ENCODE results near the gene MYO1D. TPM values are rescaled to one million over a fixed set of nuclear protein-coding genes. Genes with fewer than 3 reads are reported as not detected.

The MYO1D gene
- total and polyA plus RNA-seq, 2 of the 13 experiments (the other 11 are each of a cell fraction or from before 2014, with no cell fraction given) = 13.2 to 17.3 TPM

GRCh38 chr17:32483451-32484019 is 393.4 kb downstream of the MYO1D start (continued):
- TF ChIP-seq HOMEZ (CRISPR knock-in tag; IDR thresholded peaks at IDR 0.05; ENCODE audit: low read depth) (no peak), FOXA1 (IDR thresholded peaks at IDR 0.05) (no peak), FOXA1 (CRISPR knock-in tag; IDR thresholded peaks at IDR 0.05) (0 out of 2 replicates have a peak, but pooled peaks have one; percentile 10), ZNF605 (CRISPR knock-in tag; IDR thresholded peaks at IDR 0.05) (0 out of 2 replicates have a peak, but pooled peaks have one; percentile 36), KLF11 (CRISPR knock-in tag; IDR thresholded peaks at IDR 0.05) (no peak), ZNF510 (CRISPR knock-in tag; IDR thresholded peaks at IDR 0.05; ENCODE audit: low read depth) (no peak), THAP9 (CRISPR knock-in tag; IDR thresholded peaks at IDR 0.05; ENCODE audit: borderline replicate concordance) (no peak), BCL6 (CRISPR knock-in tag; IDR thresholded peaks at IDR 0.05) (no peak), HOXA5 (CRISPR knock-in tag; IDR thresholded peaks at IDR 0.05) (no peak), NFE2 (CRISPR knock-in tag; IDR thresholded peaks at IDR 0.05) (no peak), ZSCAN22 (CRISPR knock-in tag; IDR thresholded peaks at IDR 0.05) (no peak), ARID5B (CRISPR knock-in tag; IDR thresholded peaks at IDR 0.05) (no peak), ZNF468 (CRISPR knock-in tag; IDR thresholded peaks at IDR 0.05) (no peak), KAT2B (IDR thresholded peaks at IDR 0.05; ENCODE audit: borderline replicate concordance, low read depth, low read length) (no peak), IRF1 (CRISPR knock-in tag; IDR thresholded peaks at IDR 0.05; ENCODE audit: low read depth) (no peak), RXRB (CRISPR knock-in tag; IDR thresholded peaks at IDR 0.05; ENCODE audit: borderline replicate concordance) (peak; percentile 33; the same call in 1 of the 2 replicates), MEF2D (CRISPR knock-in tag; IDR thresholded peaks at IDR 0.05) (0 out of 2 replicates have a peak, but pooled peaks have one; percentile 8), AGO2 (optimal IDR thresholded peaks at IDR 0.05; ENCODE audit: low read depth, low read length) (peak; percentile 32), SSRP1 (CRISPR knock-in tag; IDR thresholded peaks at IDR 0.05) (no peak)

Data from HepG2 (cell line).